H1 (cell line): ENCODE measurements around the gene LHX8. TPM values are rescaled to one million over a fixed set of nuclear protein-coding genes. Genes with fewer than 3 reads are reported as not detected.

Source experiments
- CTBP2 ChIP-seq: IDR thresholded peaks from 2 replicates; pipeline ENCODE4 v1.7.0; 2011; ENCODE audit warnings: borderline replicate concordance, mild to moderate bottlenecking, moderate library complexity, mixed read lengths, low read length; ENCODE audit not compliant: insufficient read depth, insufficient read length
- PHF8 ChIP-seq: fragments of 200-600 bp; sonication (generic); conservative IDR thresholded peaks from 2 replicates; pipeline ENCODE4 v1.7.1; 2012; ENCODE audit warnings: low read depth, mild to moderate bottlenecking, inconsistent platforms, low read length, moderate library complexity
- RAD21 ChIP-seq, 2 experiments: IDR thresholded peaks in 1 of 2; conservative IDR thresholded peaks in 1 of 2; 2 replicates each; pipeline ENCODE4 v1.6.1; 2011; ENCODE audit warnings: low read depth in 2 of 2, low read length in 2 of 2, improper control_type of control experiment in 1 of 2, inconsistent platforms in 1 of 2, mild to moderate bottlenecking in 1 of 2, moderate library complexity in 1 of 2
- YY1 ChIP-seq: IDR thresholded peaks from 2 replicates; pipeline ENCODE4 v1.6.1; 2011; ENCODE audit warnings: low read depth, mild to moderate bottlenecking, low read length
- ZNF274 ChIP-seq: IDR thresholded peaks from 2 replicates; pipeline ENCODE4 v1.7.0; 2012; ENCODE audit warnings: low read length, borderline replicate concordance; ENCODE audit errors: extremely low read depth
- polyA plus RNA-seq, 7 experiments: library from polyadenylated mRNA; depleted of rRNA in 3 of 7; stranded (reverse) in 5 of 7; unstranded in 2 of 7; fragments of >200 nt in 5 of 7; fragments of 200-250 nt in 2 of 7; gene quantifications; 1 replicate in 5 of 7; 2 replicates in 1 of 7; 4 replicates in 1 of 7; pipeline versions ENCODE4 v1.2.1 to v1.2.3, GENCODE V29; 2011 to 2013; ENCODE audit warnings: missing spikeins in 2 of 7, mixed read lengths in 2 of 7
- total RNA-seq: library from RNA; stranded (reverse); fragmentation: NEBNext Ultra II Directional; extraction: Animal tissue kit (Norgen Biotek cat#: 25700); gene quantifications from 2 replicates; pipeline ENCODE4 v1.2.1, GENCODE V29; 2021

The LHX8 gene
- total and polyA plus RNA-seq, 2 of the 8 experiments (the other 6 are each of a cell fraction or from before 2014, with no cell fraction given), result 0.50 to 1.2 TPM

DNA sequence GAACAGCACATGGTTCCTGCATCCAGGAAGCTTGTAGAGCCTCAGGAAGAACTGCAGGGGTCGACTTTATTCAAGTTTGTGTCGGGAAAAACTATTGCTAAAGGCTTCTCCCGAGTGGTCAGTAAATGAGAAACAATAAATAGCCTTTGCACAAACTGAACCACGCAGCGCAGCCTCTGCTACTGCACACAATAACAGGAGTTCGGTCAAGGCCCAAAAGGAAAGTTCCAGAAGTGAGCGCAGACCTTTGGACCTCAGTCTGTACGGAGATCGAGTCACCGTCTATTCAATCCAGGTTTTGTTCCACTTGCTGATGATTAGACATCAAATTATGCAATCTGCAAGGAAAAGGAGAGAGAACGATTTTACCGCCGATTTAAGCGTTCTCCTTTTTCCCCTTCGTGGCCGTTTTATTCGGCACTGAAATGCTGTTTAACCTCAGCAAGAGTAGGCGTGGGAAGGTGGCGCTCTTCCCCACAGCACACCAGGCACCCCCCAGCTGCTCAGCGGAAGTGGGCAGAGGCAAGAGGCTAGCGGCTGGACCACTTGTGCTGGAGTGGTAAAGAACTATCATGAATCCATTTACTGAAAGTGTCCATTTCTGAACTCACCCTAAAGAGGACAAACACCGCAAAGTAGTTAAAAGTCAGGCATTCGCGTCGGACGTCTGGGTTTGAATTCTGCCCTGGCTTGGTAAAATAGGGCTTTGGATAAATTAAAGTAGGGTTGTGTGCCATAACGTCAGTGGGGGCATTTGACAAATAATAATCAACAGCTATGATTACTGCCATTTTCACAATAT, 6.1 kb upstream of the LHX8 start (continued):
- peak in 1 of 2 experiments; percentile 15; a peak in 1 of 4 replicates for TF ChIP-seq RAD21 (IDR thresholded peaks at IDR 0.05 in 1 of 2, conservative IDR thresholded peaks at IDR 0.05 in 1 of 2; ENCODE audit: low read depth in 2 of 2, low read length in 2 of 2)
- no peak for TF ChIP-seq YY1
- no peak for TF ChIP-seq ZNF274
- TF ChIP-seq PHF8, result no peak
- no peak for TF ChIP-seq CTBP2
